Liver (tissue), 9 donors: ENCODE results near the gene PIGM. TPM values are rescaled to one million over a fixed set of nuclear protein-coding genes. Genes with fewer than 3 reads are reported as not detected.

Experiments used
- DNase-seq: peaks from one replicate; pipeline ENCODE4 v3.0.0-alpha.2; 2017; ENCODE audit warnings: low spot score
- H3K27ac ChIP-seq, 2 donors: one replicate each; pipeline ENCODE4 v1.7.0; 2013; ENCODE audit warnings: inconsistent platforms in 2 of 2, low read length in 2 of 2, control low read depth in 1 of 2, low read depth in 1 of 2, mild to moderate bottlenecking in 1 of 2
- H3K27me3 ChIP-seq, 4 donors: one replicate each; pipeline versions ENCODE4 v1.6.1 to v1.7.0; 2013; ENCODE audit warnings: low read length in 3 of 4, inconsistent platforms in 1 of 4, mild to moderate bottlenecking in 1 of 4, moderate library complexity in 1 of 4; ENCODE audit not compliant: control insufficient read depth in 4 of 4, insufficient read depth in 4 of 4
- H3K36me3 ChIP-seq, 4 donors: one replicate each; pipeline versions ENCODE4 v1.6.1 to v1.7.0; 2013; ENCODE audit warnings: low read length in 3 of 4, mild to moderate bottlenecking in 3 of 4, low read depth in 1 of 4, moderate library complexity in 1 of 4; ENCODE audit not compliant: control insufficient read depth in 4 of 4, insufficient read depth in 3 of 4
- H3K4me1 ChIP-seq, 4 donors: one replicate each; pipeline versions ENCODE4 v1.6.1 to v1.7.0; 2013; ENCODE audit warnings: low read length in 3 of 4, mild to moderate bottlenecking in 3 of 4, moderate library complexity in 1 of 4; ENCODE audit not compliant: control insufficient read depth in 4 of 4, insufficient read depth in 4 of 4
- H3K4me3 ChIP-seq, 3 donors: one replicate each; pipeline versions ENCODE4 v1.6.1 to v1.7.0; 2013; ENCODE audit warnings: low read length in 3 of 3, control low read depth in 1 of 3, low read depth in 1 of 3, mild to moderate bottlenecking in 1 of 3
- H3K9ac ChIP-seq, 2 donors: one replicate each; pipeline ENCODE4 v1.7.0; 2013; ENCODE audit warnings: low read length in 2 of 2, mild to moderate bottlenecking in 2 of 2, moderate library complexity in 2 of 2, control low read depth in 1 of 2, low read depth in 1 of 2
- H3K9me3 ChIP-seq, 4 donors: one replicate each; pipeline versions ENCODE4 v1.6.1 to v1.7.0; 2013; ENCODE audit warnings: low read length in 3 of 4; ENCODE audit not compliant: control insufficient read depth in 4 of 4
- FOXA1 ChIP-seq: IDR thresholded peaks from 2 replicates; pipeline ENCODE4 v1.6.1; 2016; ENCODE audit warnings: antibody characterized with exemption
- FOXA2 ChIP-seq: IDR thresholded peaks from 2 replicates; pipeline ENCODE4 v1.6.1; 2016; ENCODE audit warnings: antibody characterized with exemption
- GABPA ChIP-seq, 2 donors: IDR thresholded peaks in 1 of 2; conservative IDR thresholded peaks in 1 of 2; 2 replicates each; pipeline ENCODE4 v1.6.1; 2016; ENCODE audit warnings: antibody characterized with exemption in 2 of 2, mild to moderate bottlenecking in 1 of 2, moderate library complexity in 1 of 2
- HNF4A ChIP-seq, 2 donors: conservative IDR thresholded peaks; 2 replicates each; pipeline ENCODE4 v1.6.1; 2016; ENCODE audit warnings: antibody characterized with exemption in 2 of 2, mild to moderate bottlenecking in 2 of 2
- HNF4G ChIP-seq: IDR thresholded peaks from 2 replicates; pipeline ENCODE4 v1.6.1; 2016; ENCODE audit warnings: antibody characterized with exemption
- RXRA ChIP-seq, 2 donors: IDR thresholded peaks; 2 replicates each; pipeline ENCODE4 v1.6.1; 2017 to 2018; ENCODE audit warnings: antibody characterized with exemption in 2 of 2, mild to moderate bottlenecking in 1 of 2
- SP1 ChIP-seq: IDR thresholded peaks from 2 replicates; pipeline ENCODE4 v1.6.1; 2018; ENCODE audit warnings: antibody characterized with exemption, mild to moderate bottlenecking
- TAF1 ChIP-seq: conservative IDR thresholded peaks from 2 replicates; pipeline ENCODE4 v1.6.1; 2016; ENCODE audit warnings: antibody characterized with exemption, mild to moderate bottlenecking
- ZBTB33 ChIP-seq: IDR thresholded peaks from 2 replicates; pipeline ENCODE4 v1.6.1; 2016; ENCODE audit warnings: antibody characterized with exemption
- WGBS: extraction: QIAGEN DNeasy Blood & Tissue Kit; methylation state at CpG from one replicate; pipeline ENCODE4 v1.1.7; 2013; 5-methylcytosine and 5-hydroxymethylcytosine counted together
- polyA plus RNA-seq, 2 donors: library from polyadenylated mRNA; stranded (reverse) in 1 of 2; unstranded in 1 of 2; fragments of 200-250 nt in 1 of 2; fragments of >200 nt in 1 of 2; fragmentation: Nextera tagmentation in 1 of 2; extraction: Ambion mirVana in 1 of 2; gene quantifications; one replicate each; pipeline versions ENCODE4 v1.2.1 to v1.2.3, GENCODE V29; 2013 to 2015
- total RNA-seq, 2 donors: library from RNA; depleted of rRNA; stranded (reverse); fragments of >200 nt; gene quantifications; one replicate each; pipeline ENCODE4 v1.2.3, GENCODE V29; 2014
- TF ChIP-seq, protein P1 (sequence below): IDR thresholded peaks from 2 replicates; pipeline ENCODE4 v1.6.1; 2016; ENCODE audit warnings: antibody characterized with exemption, mild to moderate bottlenecking
- TF ChIP-seq, protein P2 (sequence below): fragments of 150-350 bp; IDR thresholded peaks from 2 replicates; pipeline ENCODE4 v1.5.1; 2017; ENCODE audit warnings: improper control_type of control experiment, low read depth, low read length; ENCODE audit not compliant: missing input control
- TF ChIP-seq, protein P3 (sequence below): IDR thresholded peaks from 2 replicates; pipeline ENCODE4 v1.6.1; 2016; ENCODE audit warnings: antibody characterized with exemption
- donor health status: healthy.
- donor health status: healthy.
- donor health status: healthy.
- donor health status: healthy.
- donor health status: healthy.

The PIGM gene
- total and polyA plus RNA-seq, 4 donors, result 2.9 to 4.2 (median 3.6) TPM

GRCh38 chr1:160005070-160005469 lies 26.7 kb downstream of the PIGM start:
- no peaks in the 10 kb centered on the region for H3K36me3 ChIP-seq
- no peak for TF ChIP-seq SP1
- no peak for TF ChIP-seq ZBTB33
- TF ChIP-seq, protein P1, sequence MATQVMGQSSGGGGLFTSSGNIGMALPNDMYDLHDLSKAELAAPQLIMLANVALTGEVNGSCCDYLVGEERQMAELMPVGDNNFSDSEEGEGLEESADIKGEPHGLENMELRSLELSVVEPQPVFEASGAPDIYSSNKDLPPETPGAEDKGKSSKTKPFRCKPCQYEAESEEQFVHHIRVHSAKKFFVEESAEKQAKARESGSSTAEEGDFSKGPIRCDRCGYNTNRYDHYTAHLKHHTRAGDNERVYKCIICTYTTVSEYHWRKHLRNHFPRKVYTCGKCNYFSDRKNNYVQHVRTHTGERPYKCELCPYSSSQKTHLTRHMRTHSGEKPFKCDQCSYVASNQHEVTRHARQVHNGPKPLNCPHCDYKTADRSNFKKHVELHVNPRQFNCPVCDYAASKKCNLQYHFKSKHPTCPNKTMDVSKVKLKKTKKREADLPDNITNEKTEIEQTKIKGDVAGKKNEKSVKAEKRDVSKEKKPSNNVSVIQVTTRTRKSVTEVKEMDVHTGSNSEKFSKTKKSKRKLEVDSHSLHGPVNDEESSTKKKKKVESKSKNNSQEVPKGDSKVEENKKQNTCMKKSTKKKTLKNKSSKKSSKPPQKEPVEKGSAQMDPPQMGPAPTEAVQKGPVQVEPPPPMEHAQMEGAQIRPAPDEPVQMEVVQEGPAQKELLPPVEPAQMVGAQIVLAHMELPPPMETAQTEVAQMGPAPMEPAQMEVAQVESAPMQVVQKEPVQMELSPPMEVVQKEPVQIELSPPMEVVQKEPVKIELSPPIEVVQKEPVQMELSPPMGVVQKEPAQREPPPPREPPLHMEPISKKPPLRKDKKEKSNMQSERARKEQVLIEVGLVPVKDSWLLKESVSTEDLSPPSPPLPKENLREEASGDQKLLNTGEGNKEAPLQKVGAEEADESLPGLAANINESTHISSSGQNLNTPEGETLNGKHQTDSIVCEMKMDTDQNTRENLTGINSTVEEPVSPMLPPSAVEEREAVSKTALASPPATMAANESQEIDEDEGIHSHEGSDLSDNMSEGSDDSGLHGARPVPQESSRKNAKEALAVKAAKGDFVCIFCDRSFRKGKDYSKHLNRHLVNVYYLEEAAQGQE, result no peak
- no peak for TF ChIP-seq GABPA (IDR thresholded peaks at IDR 0.05 in 1 of 2, conservative IDR thresholded peaks at IDR 0.05 in 1 of 2)
- TF ChIP-seq RXRA (IDR thresholded peaks at IDR 0.05), result no peak
- no peak overlapping the region for H3K9ac ChIP-seq
- H3K4me3 ChIP-seq, result no peak overlapping the region
- no peaks in the 10 kb centered on the region for H3K9me3 ChIP-seq
- 84% methylated on average over 4 of the region's 4 CpGs for WGBS
- no peaks in the 10 kb centered on the region for H3K4me1 ChIP-seq
- no peak for DNase-seq
- H3K27me3 ChIP-seq, result no peaks in the 10 kb centered on the region
- H3K27ac ChIP-seq, result no peak overlapping the region

GRCh38 chr1:160004425-160004824 lies 27.4 kb downstream of the PIGM start:
- TF ChIP-seq HNF4G (no peak), SP1 (no peak), ZBTB33 (no peak), FOXA1 (no peak), GABPA (IDR thresholded peaks at IDR 0.05 in 1 of 2, conservative IDR thresholded peaks at IDR 0.05 in 1 of 2) (no peak), TAF1 (no peak), FOXA2 (no peak), HNF4A (conservative IDR thresholded peaks at IDR 0.05) (no peak)
- TF ChIP-seq, protein P2, sequence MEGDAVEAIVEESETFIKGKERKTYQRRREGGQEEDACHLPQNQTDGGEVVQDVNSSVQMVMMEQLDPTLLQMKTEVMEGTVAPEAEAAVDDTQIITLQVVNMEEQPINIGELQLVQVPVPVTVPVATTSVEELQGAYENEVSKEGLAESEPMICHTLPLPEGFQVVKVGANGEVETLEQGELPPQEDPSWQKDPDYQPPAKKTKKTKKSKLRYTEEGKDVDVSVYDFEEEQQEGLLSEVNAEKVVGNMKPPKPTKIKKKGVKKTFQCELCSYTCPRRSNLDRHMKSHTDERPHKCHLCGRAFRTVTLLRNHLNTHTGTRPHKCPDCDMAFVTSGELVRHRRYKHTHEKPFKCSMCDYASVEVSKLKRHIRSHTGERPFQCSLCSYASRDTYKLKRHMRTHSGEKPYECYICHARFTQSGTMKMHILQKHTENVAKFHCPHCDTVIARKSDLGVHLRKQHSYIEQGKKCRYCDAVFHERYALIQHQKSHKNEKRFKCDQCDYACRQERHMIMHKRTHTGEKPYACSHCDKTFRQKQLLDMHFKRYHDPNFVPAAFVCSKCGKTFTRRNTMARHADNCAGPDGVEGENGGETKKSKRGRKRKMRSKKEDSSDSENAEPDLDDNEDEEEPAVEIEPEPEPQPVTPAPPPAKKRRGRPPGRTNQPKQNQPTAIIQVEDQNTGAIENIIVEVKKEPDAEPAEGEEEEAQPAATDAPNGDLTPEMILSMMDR, result no peak
- TF ChIP-seq, protein P3, sequence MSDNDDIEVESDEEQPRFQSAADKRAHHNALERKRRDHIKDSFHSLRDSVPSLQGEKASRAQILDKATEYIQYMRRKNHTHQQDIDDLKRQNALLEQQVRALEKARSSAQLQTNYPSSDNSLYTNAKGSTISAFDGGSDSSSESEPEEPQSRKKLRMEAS, result no peak
- DNase-seq, result no peak
- no peak overlapping the region for H3K9ac ChIP-seq

More at GRCh38 chr1:160004425-160004824, 27.4 kb downstream of the PIGM start:
- WGBS, result 94% methylated on average over 2 of the region's 2 CpGs
- H3K4me1 ChIP-seq, result no peaks in the 10 kb centered on the region
- no peak overlapping the region for H3K27ac ChIP-seq
- no peak overlapping the region for H3K4me3 ChIP-seq
- no peaks in the 10 kb centered on the region for H3K36me3 ChIP-seq
- H3K9me3 ChIP-seq, result no peaks in the 10 kb centered on the region
- H3K27me3 ChIP-seq, result no peaks in the 10 kb centered on the region
